Endothelial cell of umbilical vein (primary cell): ENCODE measurements around the gene SARNP. TPM values are rescaled to one million over a fixed set of nuclear protein-coding genes. Genes with fewer than 3 reads are reported as not detected.

Source experiments
- BruUV-seq: library from RNA; stranded (reverse); fragments of 400-500 nt; replicated peaks from 2 replicates; lab custom pipeline; 2021; lab: Mats Ljungman, UMichigan
- CTCF ChIA-PET: fragments of 300-600, 350-600 bp; sonication (Branson Sonifier 250); formaldehyde crosslinking; loops from one replicate; lab custom pipeline; 2021; ENCODE audit warnings: antibody characterized with exemption, inconsistent platforms; lab: Charles Lee
- POLR2A ChIA-PET: fragments of 300-600, 350-600 bp; sonication (Branson Sonifier 250); formaldehyde crosslinking; loops from one replicate; lab custom pipeline; 2021; ENCODE audit warnings: antibody characterized with exemption, inconsistent platforms; lab: Charles Lee
- DNase-seq: peaks from one replicate; pipeline ENCODE4 v3.0.0-alpha.2; 2011; ENCODE audit warnings: low read depth, low spot score
- FAIRE-seq: peaks from 2 replicates; lab custom pipeline; 2011; peaks lifted over from hg19 to GRCh38; lab: Jason Lieb, UNC
- H2AFZ ChIP-seq: 2 replicates; pipeline ENCODE4 v1.6.0; 2012; ENCODE audit warnings: low read depth, low read length, control low read depth, inconsistent platforms
- H3K27ac ChIP-seq: 2 replicates; pipeline ENCODE4 v1.5.1; 2011; ENCODE audit warnings: low read depth, mild to moderate bottlenecking, control low read depth, low read length, moderate library complexity; ENCODE audit not compliant: insufficient read depth
- H3K27me3 ChIP-seq, 2 experiments: 2 replicates each; pipeline versions ENCODE4 v1.6.0 to v1.6.1; 2011; ENCODE audit warnings: low read length in 2 of 2, mixed read lengths in 1 of 2; ENCODE audit not compliant: control insufficient read depth in 2 of 2, insufficient read depth in 2 of 2
- H3K36me3 ChIP-seq, 2 experiments: 2 replicates in 1 of 2; 3 replicates in 1 of 2; pipeline ENCODE4 v1.5.1; 2011; ENCODE audit warnings: low read length in 2 of 2, mild to moderate bottlenecking in 1 of 2, moderate library complexity in 1 of 2; ENCODE audit not compliant: control insufficient read depth in 2 of 2, insufficient read depth in 2 of 2; ENCODE audit errors: extremely low read depth in 1 of 2
- H3K4me1 ChIP-seq: 3 replicates; pipeline ENCODE4 v1.5.1; 2011; ENCODE audit warnings: mild to moderate bottlenecking, low read length; ENCODE audit not compliant: control insufficient read depth, insufficient read depth; ENCODE audit errors: extremely low read depth
- H3K4me2 ChIP-seq: 2 replicates; pipeline ENCODE4 v1.6.1; 2011; ENCODE audit warnings: low read length, control low read depth, mixed read lengths; ENCODE audit not compliant: insufficient read depth
- H3K4me3 ChIP-seq, 3 experiments: fragments of 200-600 bp in 1 of 3; sonication (generic), shearing (Covaris generic) in 1 of 3; replicated peaks in 1 of 3; 2 replicates each; pipeline ENCODE4 v1.5.1; 2011 to 2016; ENCODE audit warnings: control low read depth in 3 of 3, low read length in 3 of 3, mild to moderate bottlenecking in 2 of 3, inconsistent platforms in 1 of 3, low read depth in 1 of 3, moderate library complexity in 1 of 3; ENCODE audit not compliant: insufficient read depth in 1 of 3
- H3K79me2 ChIP-seq: 2 replicates; pipeline ENCODE4 v1.6.0; 2012; ENCODE audit warnings: low read length, inconsistent platforms; ENCODE audit not compliant: control insufficient read depth, insufficient read depth
- H3K9ac ChIP-seq: replicated peaks from 2 replicates; pipeline ENCODE3; 2011; ENCODE audit warnings: low read length, control low read depth; ENCODE audit not compliant: insufficient read depth; ENCODE audit errors: extremely low read depth
- H3K9me1 ChIP-seq: replicated peaks from 3 replicates; pipeline ENCODE4 v1.6.0; 2011; ENCODE audit warnings: mild to moderate bottlenecking, low read length; ENCODE audit not compliant: control insufficient read depth, insufficient read depth; ENCODE audit errors: extremely low read depth
- H3K9me3 ChIP-seq: replicated peaks from 2 replicates; pipeline ENCODE4 v1.5.1; 2012; ENCODE audit warnings: low read length, inconsistent platforms; ENCODE audit not compliant: control insufficient read depth, insufficient read depth
- H4K20me1 ChIP-seq: replicated peaks from 2 replicates; pipeline ENCODE3; 2011; ENCODE audit warnings: mild to moderate bottlenecking, low read length; ENCODE audit not compliant: control insufficient read depth, insufficient read depth; ENCODE audit errors: extremely low read depth
- CTCF ChIP-seq, 2 donors: IDR thresholded peaks; 1 replicate in 1 of 2; 2 replicates in 1 of 2; pipeline ENCODE4 v1.5.1; 2011; ENCODE audit warnings: low read length in 2 of 2, mild to moderate bottlenecking in 2 of 2, moderate library complexity in 2 of 2, control low read depth in 1 of 2, inconsistent platforms in 1 of 2, low read depth in 1 of 2; ENCODE audit not compliant: insufficient read depth in 1 of 2; ENCODE audit errors: extremely low read depth in 1 of 2
- EZH2 ChIP-seq: IDR thresholded peaks from 2 replicates; pipeline ENCODE4 v1.6.1; 2012; ENCODE audit warnings: borderline replicate concordance, low read depth, mild to moderate bottlenecking, moderate library complexity, low read length, inconsistent platforms; ENCODE audit not compliant: severe bottlenecking
- GATA2 ChIP-seq: IDR thresholded peaks from 2 replicates; pipeline ENCODE4 v1.7.0; 2011; ENCODE audit warnings: low read depth, mild to moderate bottlenecking, moderate library complexity, mixed read lengths, low read length; ENCODE audit not compliant: insufficient read length, insufficient read depth
- JUN ChIP-seq: IDR thresholded peaks from 2 replicates; pipeline ENCODE4 v1.6.1; 2011; ENCODE audit warnings: borderline replicate concordance, low read depth; ENCODE audit not compliant: insufficient read length, insufficient read depth
- dilution Hi-C: fragments of 300-500 bp; cut with MboI; formaldehyde crosslinking; loops from one replicate; pipeline ENCODE4 v1.15.0; 2019; ENCODE audit warnings: low sequenced_read_pairs; ENCODE audit not compliant: extremely low pct_ligation_motif_present
- intact Hi-C: fragments of 100-400 bp; cut with micrococcal nuclease; formaldehyde crosslinking; loops from one replicate; pipeline ENCODE4 v1.10.0; 2022
- polyA plus RNA-seq, 4 experiments: library from polyadenylated mRNA; depleted of rRNA in 3 of 4; stranded (reverse) in 3 of 4; unstranded in 1 of 4; fragments of >200 nt; gene quantifications; 2 replicates each; pipeline versions ENCODE4 v1.2.1 to v1.2.3, GENCODE V29; 2011 to 2012; ENCODE audit warnings: missing spikeins in 1 of 4
- total RNA-seq: library from RNA; stranded (reverse); gene quantifications from 2 replicates; pipeline ENCODE4 v1.2.3, GENCODE V29; 2021

SARNP gene
- total and polyA plus RNA-seq, 2 donors (not counting 3 experiments of a cell fraction or from before 2014, with no cell fraction given), result 88.1 to 101 TPM

DNA sequence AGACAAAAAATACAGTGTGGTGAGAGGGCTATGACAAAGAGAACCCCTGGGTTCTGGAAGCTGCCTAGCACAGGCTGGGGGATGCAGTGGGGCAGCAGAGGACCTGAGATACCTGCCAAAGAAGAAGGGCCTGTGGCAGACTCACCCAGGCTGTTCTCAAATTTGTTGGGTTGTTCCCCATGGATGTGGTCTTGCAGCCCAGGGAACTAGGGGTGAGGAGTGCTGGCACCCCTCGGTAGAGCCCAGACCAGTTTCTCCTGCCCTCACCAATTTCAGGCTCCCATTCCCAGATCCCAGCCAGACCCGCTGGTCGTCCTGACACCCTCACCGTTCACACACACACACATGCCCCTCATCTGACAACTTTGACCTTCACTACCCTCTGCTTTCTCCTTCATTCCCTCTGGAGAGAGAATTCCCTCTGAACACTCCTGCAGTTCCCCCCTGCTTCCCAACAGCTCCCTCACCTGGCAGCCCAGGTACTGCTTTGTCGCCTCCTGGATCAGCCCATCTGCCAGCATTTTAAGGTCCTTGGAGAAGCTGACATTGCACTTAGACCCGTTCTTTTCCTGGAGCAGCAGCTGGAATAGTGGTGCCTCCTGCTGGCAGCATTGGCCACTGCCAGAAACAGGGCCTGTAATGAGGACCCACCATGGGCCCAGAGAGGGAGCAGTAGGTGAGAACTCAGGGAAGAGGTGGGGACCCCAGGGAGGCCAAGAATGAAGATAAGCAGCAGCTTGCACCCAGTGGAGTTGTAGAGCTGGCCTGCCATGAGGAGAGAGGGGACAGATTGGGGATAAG is 80.5 kb downstream of the SARNP start:
- Histone ChIP-seq H3K27me3 (no peaks in the 10 kb centered on the region), H3K4me1 (peaks cover 11% of the 10 kb centered on the region), H4K20me1 (no peaks in the 10 kb centered on the region), H3K4me3 (no peak overlapping the region), H3K9me3 (no peaks in the 10 kb centered on the region), H3K9me1 (no peaks in the 10 kb centered on the region), H3K79me2 (no peaks in the 10 kb centered on the region), H2AFZ (no peak overlapping the region), H3K9ac (no peak overlapping the region), H3K4me2 (no peak overlapping the region), H3K27ac (no peak overlapping the region), H3K36me3 (no peaks in the 10 kb centered on the region)
- DNase-seq (peak; percentile 69), FAIRE-seq (peak; percentile 83)
- dilution Hi-C loops (no loop called here), intact Hi-C loops (loop anchor here (1.0 to 5.0 kb wide), 6 partner anchors 8 to 91 kb away; partner anchors contain the start of genes CD63, ORMDL2 and SARNP)
- no TSS peak for BruUV-seq
- TF ChIP-seq EZH2 (no peak), CTCF (IDR thresholded peaks at IDR 0.05; ENCODE audit: extremely low read depth in 1 of 2, insufficient read depth in 1 of 2, low read depth in 1 of 2, low read length in 2 of 2) (peak; percentile 89 to 96), GATA2 (no peak), JUN (no peak)
- CTCF ChIA-PET, result interaction anchor here (0.6 to 8.2 kb wide), 18 partner anchors 7 to 548 kb away, joined by 3 to 151 read pairs (median 7); partner anchors contain the start of genes BLOC1S1, CD63, RAB5B and RDH5
- POLR2A ChIA-PET, result interaction anchor here (0.6 kb wide), 1 partner anchor 8 kb away, joined by 5 read pairs; no protein-coding TSS in a partner anchor
